Keratinocyte (primary cell): ENCODE data around the gene FHOD3. TPM values are rescaled to one million over a fixed set of nuclear protein-coding genes. Genes with fewer than 3 reads are reported as not detected.

Experiments used
- DNase-seq: peaks from one replicate; pipeline ENCODE4 v3.0.0-alpha.2; 2011; ENCODE audit warnings: low read depth, missing footprints, low spot score
- FAIRE-seq: peaks from 2 replicates; lab custom pipeline; 2011; peaks lifted over from hg19 to GRCh38; lab: Jason Lieb, UNC
- H2AFZ ChIP-seq: 2 replicates; pipeline ENCODE4 v1.6.0; 2012; ENCODE audit warnings: low read length, control low read depth, inconsistent platforms; ENCODE audit not compliant: control insufficient read depth
- H3K27ac ChIP-seq: 2 replicates; pipeline ENCODE4 v1.5.1; 2011; ENCODE audit warnings: low read length; ENCODE audit not compliant: control insufficient read depth, insufficient read depth
- H3K27me3 ChIP-seq: 3 replicates; pipeline ENCODE4 v1.6.0; 2011; ENCODE audit warnings: low read length; ENCODE audit not compliant: control insufficient read depth, insufficient read depth; ENCODE audit errors: extremely low read depth
- H3K36me3 ChIP-seq, 2 experiments: 2 replicates in 1 of 2; 3 replicates in 1 of 2; pipeline ENCODE4 v1.5.1; 2011; ENCODE audit warnings: low read length in 2 of 2, mild to moderate bottlenecking in 1 of 2; ENCODE audit not compliant: control insufficient read depth in 2 of 2, insufficient read depth in 2 of 2; ENCODE audit errors: extremely low read depth in 1 of 2
- H3K4me1 ChIP-seq: 3 replicates; pipeline ENCODE4 v1.5.1; 2011; ENCODE audit warnings: low read length; ENCODE audit not compliant: control insufficient read depth, insufficient read depth; ENCODE audit errors: extremely low read depth
- H3K4me2 ChIP-seq: 3 replicates; pipeline ENCODE4 v1.6.0; 2011; ENCODE audit warnings: low read depth, low read length; ENCODE audit not compliant: control insufficient read depth, insufficient read depth; ENCODE audit errors: extremely low read depth
- H3K4me3 ChIP-seq, 3 experiments: fragments of 200-600 bp in 1 of 3; sonication (generic) in 1 of 3; 2 replicates in 2 of 3; 3 replicates in 1 of 3; pipeline ENCODE4 v1.5.1; 2011 to 2016; ENCODE audit warnings: low read length in 3 of 3, mild to moderate bottlenecking in 3 of 3, control low read depth in 2 of 3, inconsistent platforms in 1 of 3, low read depth in 1 of 3, mixed read lengths in 1 of 3, mixed run types in 1 of 3, moderate library complexity in 1 of 3; ENCODE audit not compliant: control insufficient read depth in 2 of 3, insufficient read depth in 2 of 3; ENCODE audit errors: extremely low read depth in 1 of 3
- H3K79me2 ChIP-seq: 2 replicates; pipeline ENCODE4 v1.6.0; 2012; ENCODE audit warnings: low read length; ENCODE audit not compliant: control insufficient read depth, insufficient read depth
- H3K9ac ChIP-seq: 3 replicates; pipeline ENCODE4 v1.6.0; 2011; ENCODE audit warnings: low read length; ENCODE audit not compliant: control insufficient read depth, insufficient read depth; ENCODE audit errors: extremely low read depth
- H3K9me1 ChIP-seq: 3 replicates; pipeline ENCODE4 v1.6.0; 2011; ENCODE audit warnings: low read length; ENCODE audit not compliant: control insufficient read depth, insufficient read depth; ENCODE audit errors: extremely low read depth
- H3K9me3 ChIP-seq: 2 replicates; pipeline ENCODE4 v1.5.1; 2012; ENCODE audit warnings: low read depth, low read length; ENCODE audit not compliant: control insufficient read depth
- H4K20me1 ChIP-seq: 3 replicates; pipeline ENCODE4 v1.6.0; 2011; ENCODE audit warnings: low read length; ENCODE audit not compliant: control insufficient read depth, insufficient read depth; ENCODE audit errors: extremely low read depth
- EZH2 ChIP-seq: IDR thresholded peaks from one replicate; pipeline ENCODE4 v1.6.1; 2012; ENCODE audit warnings: inconsistent platforms, mild to moderate bottlenecking, low read length, moderate library complexity
- dilution Hi-C: fragments of 300-500 bp; cut with MboI; formaldehyde crosslinking; loops from one replicate; pipeline ENCODE4 v1.7.0; 2020; ENCODE audit warnings: low sequenced_read_pairs; ENCODE audit not compliant: extremely low pct_ligation_motif_present
- polyA plus RNA-seq, 5 experiments: library from polyadenylated mRNA; depleted of rRNA in 3 of 5; stranded (reverse) in 3 of 5; stranded (forward) in 1 of 5; unstranded in 1 of 5; fragments of >200 nt; gene quantifications; 1 replicate in 1 of 5; 2 replicates in 3 of 5; 3 replicates in 1 of 5; pipeline versions ENCODE4 v1.2.1 to v1.2.3, GENCODE V29; 2011 to 2012; ENCODE audit warnings: missing spikeins in 2 of 5, low read depth in 1 of 5, low replicate concordance in 1 of 5
- TF ChIP-seq, protein P1 (sequence below), 3 experiments: IDR thresholded peaks in 1 of 3; conservative IDR thresholded peaks in 1 of 3; optimal IDR thresholded peaks in 1 of 3; 2 replicates in 2 of 3; 3 replicates in 1 of 3; pipeline versions ENCODE3 to v1.5.1; 2011; ENCODE audit warnings: low read length in 3 of 3, mild to moderate bottlenecking in 3 of 3, moderate library complexity in 2 of 3, control low read depth in 1 of 3, inconsistent platforms in 1 of 3; ENCODE audit not compliant: insufficient read depth in 2 of 3; ENCODE audit errors: extremely low read depth in 1 of 3

Gene FHOD3
- polyA plus RNA-seq, 1 donor (not counting 4 experiments of a cell fraction or from before 2014, with no cell fraction given) = 7.7 TPM

- Histone ChIP-seq H3K4me2 (no peak overlapping the region), H3K79me2 (no peaks in the 10 kb centered on the region), H3K4me1 (no peaks in the 10 kb centered on the region), H3K9ac (no peak overlapping the region), H3K4me3 (no peak overlapping the region), H3K9me1 (no peaks in the 10 kb centered on the region), H3K9me3 (no peaks in the 10 kb centered on the region), H4K20me1 (no peaks in the 10 kb centered on the region), H2AFZ (no peak overlapping the region), H3K36me3 (no peaks in the 10 kb centered on the region), H3K27me3 (no peaks in the 10 kb centered on the region), H3K27ac (no peak overlapping the region)
- FAIRE-seq (no peak), DNase-seq (no peak)
- TF ChIP-seq, protein P1, sequence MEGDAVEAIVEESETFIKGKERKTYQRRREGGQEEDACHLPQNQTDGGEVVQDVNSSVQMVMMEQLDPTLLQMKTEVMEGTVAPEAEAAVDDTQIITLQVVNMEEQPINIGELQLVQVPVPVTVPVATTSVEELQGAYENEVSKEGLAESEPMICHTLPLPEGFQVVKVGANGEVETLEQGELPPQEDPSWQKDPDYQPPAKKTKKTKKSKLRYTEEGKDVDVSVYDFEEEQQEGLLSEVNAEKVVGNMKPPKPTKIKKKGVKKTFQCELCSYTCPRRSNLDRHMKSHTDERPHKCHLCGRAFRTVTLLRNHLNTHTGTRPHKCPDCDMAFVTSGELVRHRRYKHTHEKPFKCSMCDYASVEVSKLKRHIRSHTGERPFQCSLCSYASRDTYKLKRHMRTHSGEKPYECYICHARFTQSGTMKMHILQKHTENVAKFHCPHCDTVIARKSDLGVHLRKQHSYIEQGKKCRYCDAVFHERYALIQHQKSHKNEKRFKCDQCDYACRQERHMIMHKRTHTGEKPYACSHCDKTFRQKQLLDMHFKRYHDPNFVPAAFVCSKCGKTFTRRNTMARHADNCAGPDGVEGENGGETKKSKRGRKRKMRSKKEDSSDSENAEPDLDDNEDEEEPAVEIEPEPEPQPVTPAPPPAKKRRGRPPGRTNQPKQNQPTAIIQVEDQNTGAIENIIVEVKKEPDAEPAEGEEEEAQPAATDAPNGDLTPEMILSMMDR (optimal IDR thresholded peaks at IDR 0.05 in 1 of 3, IDR thresholded peaks at IDR 0.05 in 1 of 3, conservative IDR thresholded peaks at IDR 0.05 in 1 of 3; ENCODE audit: extremely low read depth in 1 of 3, insufficient read depth in 2 of 3, low read length in 3 of 3) = no peak
- no peak for TF ChIP-seq EZH2
- dilution Hi-C loops = no loop called here
Observed at GRCh38 chr18:36464126-36464651, 166.7 kb downstream of the FHOD3 start.

DNA sequence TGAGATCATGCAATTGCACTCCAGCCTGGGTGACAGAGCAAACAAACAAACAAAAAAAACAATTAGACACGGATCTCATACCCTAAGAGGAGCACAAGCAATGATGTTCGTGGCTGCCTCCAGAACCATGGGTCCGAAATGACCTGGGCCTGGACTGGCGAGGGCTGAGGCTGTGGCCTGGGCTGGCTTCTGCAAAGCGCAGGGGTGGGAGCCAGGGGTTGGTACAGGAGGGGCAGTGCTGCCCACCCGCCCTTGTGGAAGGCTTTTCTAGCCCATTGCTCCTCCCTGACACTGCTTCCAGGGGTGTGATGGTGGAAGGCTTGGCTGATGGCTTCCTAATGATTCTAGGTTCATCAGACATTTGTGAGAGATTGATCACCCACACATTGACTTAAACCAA, 167.8 kb downstream of the FHOD3 start:
- Histone ChIP-seq H3K4me3 (no peak overlapping the region), H3K9me3 (no peaks in the 10 kb centered on the region), H3K27ac (no peak overlapping the region), H3K4me2 (no peak overlapping the region), H3K27me3 (no peaks in the 10 kb centered on the region), H3K4me1 (no peaks in the 10 kb centered on the region), H3K79me2 (no peaks in the 10 kb centered on the region), H2AFZ (no peak overlapping the region), H4K20me1 (no peaks in the 10 kb centered on the region), H3K36me3 (no peaks in the 10 kb centered on the region), H3K9ac (no peak overlapping the region), H3K9me1 (no peaks in the 10 kb centered on the region)
- TF ChIP-seq, protein P1 (optimal IDR thresholded peaks at IDR 0.05 in 1 of 3, IDR thresholded peaks at IDR 0.05 in 1 of 3, conservative IDR thresholded peaks at IDR 0.05 in 1 of 3; ENCODE audit: extremely low read depth in 1 of 3, insufficient read depth in 2 of 3, low read length in 3 of 3) = no peak
- no peak for TF ChIP-seq EZH2
- dilution Hi-C loops = no loop called here
- DNase-seq (no peak), FAIRE-seq (no peak)
